ENCODE measurements around the gene ZIC2. TPM values are rescaled to one million over a fixed set of nuclear protein-coding genes. Genes with fewer than 3 reads are reported as not detected.
"Not testable (repeated sequence)": the region's sequence is repeated elsewhere in the genome, so short reads cannot be mapped to it uniquely, and the experiment has no call there.

The ZIC2 gene
- polyA plus RNA-seq, 4 donors, result 0.04 TPM; not detected in 3

DNA sequence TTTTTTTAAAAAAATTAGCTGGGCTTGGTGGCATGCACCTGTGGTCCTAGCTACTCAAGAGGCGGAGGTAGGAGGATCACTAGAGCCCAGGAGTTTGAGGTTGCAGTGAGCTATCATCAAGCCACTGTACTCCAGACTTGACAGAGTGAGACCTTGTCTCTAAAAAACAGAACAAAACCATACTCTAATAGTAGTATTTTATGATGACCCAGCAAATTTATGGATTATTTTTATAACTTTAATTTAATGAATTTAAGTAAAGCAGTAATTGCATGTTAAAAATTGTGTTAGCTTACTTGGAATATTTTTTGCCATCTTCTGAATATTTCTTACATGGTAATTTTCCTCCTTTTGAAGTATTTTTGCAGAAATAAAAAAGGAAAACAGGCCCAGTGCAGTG lies 48.3 kb downstream of the ZIC2 start:
- H3K27me3 ChIP-seq (ENCODE audit: control insufficient read depth in 3 of 3, insufficient read depth in 3 of 3, low read length in 3 of 3), result no peaks in the 10 kb centered on the region
- H3K4me1 ChIP-seq (ENCODE audit: control insufficient read depth in 3 of 3, insufficient read depth in 2 of 3, low read depth in 1 of 3, low read length in 2 of 3), result no peaks in the 10 kb centered on the region
- WGBS, 3 donors, result 91 to 96% (median 95%) methylated on average over 1 of the region's 1 CpG
- FAIRE-seq (no peak), DNase-seq (no peak)
- H3K27ac ChIP-seq (ENCODE audit: low read depth in 1 of 3, low read length in 2 of 3), result no peak overlapping the region
- H3K36me3 ChIP-seq (ENCODE audit: control insufficient read depth in 3 of 3, insufficient read depth in 2 of 3, low read depth in 1 of 3, low read length in 3 of 3), result no peaks in the 10 kb centered on the region
- H3K4me3 ChIP-seq (ENCODE audit: low read depth in 1 of 3, low read length in 3 of 3), result no peak overlapping the region
- peaks cover 0 to 4% of the 10 kb centered on the region in 2 donors for H3K9me3 ChIP-seq (ENCODE audit: control insufficient read depth in 2 of 2, insufficient read depth in 1 of 2, low read depth in 1 of 2, low read length in 1 of 2)

DNA sequence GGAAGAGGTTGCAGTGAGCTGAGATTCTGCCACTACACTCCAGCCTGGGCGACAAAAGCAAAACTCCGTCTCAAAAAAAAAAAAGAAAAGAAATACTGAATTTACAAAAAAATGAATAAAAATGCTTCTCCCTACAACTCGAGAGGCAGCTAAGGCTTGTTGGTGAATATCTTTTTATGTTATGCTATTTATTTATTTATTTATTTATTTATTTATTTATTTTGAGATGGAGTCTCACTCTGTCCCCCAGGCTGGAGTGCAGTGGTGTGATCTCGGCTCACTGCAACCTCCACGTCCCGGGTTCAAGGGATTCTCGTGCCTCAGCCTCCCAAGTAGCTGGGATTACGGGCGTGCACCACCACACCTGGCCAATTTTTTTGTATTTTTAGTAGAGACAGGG lies 51.1 kb downstream of the ZIC2 start:
- 93 to 94% (median 94%) methylated on average over 9 of the region's 9 CpGs for WGBS, 3 donors
- not testable (repeated sequence) for H3K4me1 ChIP-seq (ENCODE audit: control insufficient read depth in 3 of 3, insufficient read depth in 2 of 3, low read depth in 1 of 3, low read length in 2 of 3); H3K36me3 ChIP-seq (ENCODE audit: control insufficient read depth in 3 of 3, insufficient read depth in 2 of 3, low read depth in 1 of 3, low read length in 3 of 3); H3K27me3 ChIP-seq (ENCODE audit: control insufficient read depth in 3 of 3, insufficient read depth in 3 of 3, low read length in 3 of 3); H3K27ac ChIP-seq (ENCODE audit: low read depth in 1 of 3, low read length in 2 of 3); H3K9me3 ChIP-seq (ENCODE audit: control insufficient read depth in 2 of 2, insufficient read depth in 1 of 2, low read depth in 1 of 2, low read length in 1 of 2); FAIRE-seq; H3K4me3 ChIP-seq (ENCODE audit: low read depth in 1 of 3, low read length in 3 of 3); DNase-seq

DNA sequence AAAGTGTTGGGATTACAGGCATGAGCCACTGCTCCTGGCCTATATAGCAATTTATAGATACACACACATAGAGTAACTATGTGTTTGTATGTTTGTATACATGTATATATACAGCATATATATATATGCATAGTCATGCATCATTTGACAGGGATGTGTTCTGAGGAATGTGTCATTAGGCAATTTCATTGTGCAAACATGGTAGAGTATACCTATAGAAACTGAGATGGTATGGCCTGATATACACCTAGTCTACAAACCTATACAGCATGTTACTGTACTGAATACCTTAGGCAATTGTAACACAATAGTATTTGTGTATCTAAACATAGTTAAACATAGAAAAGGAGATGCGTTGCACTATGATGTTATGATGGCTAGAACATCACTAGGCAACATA lies 54.4 kb downstream of the ZIC2 start:
- no peak for DNase-seq
- WGBS, 3 donors, result 83 to 96% (median 96%) methylated on average over 1 of the region's 1 CpG
- no peaks in the 10 kb centered on the region for H3K27me3 ChIP-seq (ENCODE audit: control insufficient read depth in 3 of 3, insufficient read depth in 3 of 3, low read length in 3 of 3)
- no peak overlapping the region for H3K4me3 ChIP-seq (ENCODE audit: low read depth in 1 of 3, low read length in 3 of 3)
- no peaks in the 10 kb centered on the region for H3K4me1 ChIP-seq (ENCODE audit: control insufficient read depth in 3 of 3, insufficient read depth in 2 of 3, low read depth in 1 of 3, low read length in 2 of 3)
- no peak for FAIRE-seq
- H3K27ac ChIP-seq (ENCODE audit: low read depth in 1 of 3, low read length in 2 of 3), result no peak overlapping the region
- no peaks in the 10 kb centered on the region for H3K9me3 ChIP-seq (ENCODE audit: control insufficient read depth in 2 of 2, insufficient read depth in 1 of 2, low read depth in 1 of 2, low read length in 1 of 2)
- no peaks in the 10 kb centered on the region for H3K36me3 ChIP-seq (ENCODE audit: control insufficient read depth in 3 of 3, insufficient read depth in 2 of 3, low read depth in 1 of 3, low read length in 3 of 3)

Other genes starting within 250 kb of the ZIC2 start
- under 1 TPM in 1 of 4 donors, not detected in 3; 0.01 TPM for gene ZIC5, start 10.0 kb upstream of the ZIC2 start, polyA plus RNA-seq
- gene PCCA, start 107.3 kb downstream of the ZIC2 start, polyA plus RNA-seq, result 10 to 100 TPM in 3 of 4 donors, 1 to 10 TPM in 1; 3.0 to 24.7 (median 14.8) TPM

Measured in small intestine (tissue), 7 donors.